ENCODE measurements around the gene TYW3. TPM values are rescaled to one million over a fixed set of nuclear protein-coding genes. Genes with fewer than 3 reads are reported as not detected.

TYW3 gene
- total and polyA plus RNA-seq, 4 donors: 6.2 to 13.1 (median 8.3) TPM

DNA sequence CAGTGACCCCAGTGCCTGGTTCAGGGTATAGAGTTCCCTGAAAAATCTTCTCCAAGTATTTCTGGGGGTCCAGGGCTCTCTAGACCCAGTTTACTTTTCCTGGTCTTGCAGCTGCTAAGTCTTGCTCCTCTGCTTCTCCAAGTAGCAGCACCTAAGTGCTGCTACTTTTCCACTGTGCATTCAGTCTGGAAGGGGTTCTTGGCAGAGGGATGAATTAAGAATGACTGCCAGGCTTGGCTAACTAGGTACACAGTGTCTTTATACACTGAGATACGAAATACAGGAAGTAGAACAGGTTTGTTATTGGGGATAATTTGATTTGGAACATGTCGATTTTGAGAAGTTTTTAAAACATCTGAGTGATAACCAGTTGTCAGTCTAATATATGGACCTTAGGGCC lies 35.1 kb upstream of the TYW3 start:
- Histone ChIP-seq H3K27ac (ENCODE audit: low read depth in 1 of 2, low read length in 2 of 2) (no peak overlapping the region), H3K27me3 (ENCODE audit: control insufficient read depth in 4 of 4, insufficient read depth in 4 of 4, low read length in 3 of 4) (no peaks in the 10 kb centered on the region), H3K4me1 (ENCODE audit: control insufficient read depth in 4 of 4, insufficient read depth in 4 of 4, low read length in 3 of 4) (peaks cover 0 to 2% (median under 1%) of the 10 kb centered on the region in 4 donors), H3K9ac (ENCODE audit: low read depth in 1 of 2, low read length in 2 of 2) (no peak overlapping the region), H3K9me3 (ENCODE audit: control insufficient read depth in 4 of 4, low read length in 3 of 4) (no peaks in the 10 kb centered on the region), H3K4me3 (ENCODE audit: low read depth in 1 of 3, low read length in 3 of 3) (no peak overlapping the region), H3K36me3 (ENCODE audit: control insufficient read depth in 4 of 4, insufficient read depth in 3 of 4, low read depth in 1 of 4, low read length in 3 of 4) (peaks cover 2 to 12% (median 7%) of the 10 kb centered on the region in 4 donors)
- DNase-seq (ENCODE audit: low spot score): no peak
- WGBS: 59% methylated on average over 2 of the region's 2 CpGs
- no peak for TF ChIP-seq JUND (IDR thresholded peaks at IDR 0.05)
- no peak for TF ChIP-seq YY1 (IDR thresholded peaks at IDR 0.05)
- no peak for TF ChIP-seq HNF4G (IDR thresholded peaks at IDR 0.05)
- no peak for TF ChIP-seq SP1 (IDR thresholded peaks at IDR 0.05)
- no peak for TF ChIP-seq HNF4A (conservative IDR thresholded peaks at IDR 0.05)
- TF ChIP-seq, protein P1, sequence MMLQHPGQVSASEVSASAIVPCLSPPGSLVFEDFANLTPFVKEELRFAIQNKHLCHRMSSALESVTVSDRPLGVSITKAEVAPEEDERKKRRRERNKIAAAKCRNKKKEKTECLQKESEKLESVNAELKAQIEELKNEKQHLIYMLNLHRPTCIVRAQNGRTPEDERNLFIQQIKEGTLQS (IDR thresholded peaks at IDR 0.05): no peak
- no peak for TF ChIP-seq RXRA (IDR thresholded peaks at IDR 0.05)
- no peak for TF ChIP-seq FOXA2 (IDR thresholded peaks at IDR 0.05)
- no peak for TF ChIP-seq RAD21 (IDR thresholded peaks at IDR 0.05)
- no peak for TF ChIP-seq TAF1 (conservative IDR thresholded peaks at IDR 0.05)
- no peak for TF ChIP-seq NR2F2 (IDR thresholded peaks at IDR 0.05)
- TF ChIP-seq, protein P2, sequence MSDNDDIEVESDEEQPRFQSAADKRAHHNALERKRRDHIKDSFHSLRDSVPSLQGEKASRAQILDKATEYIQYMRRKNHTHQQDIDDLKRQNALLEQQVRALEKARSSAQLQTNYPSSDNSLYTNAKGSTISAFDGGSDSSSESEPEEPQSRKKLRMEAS (IDR thresholded peaks at IDR 0.05): no peak
- TF ChIP-seq, protein P3, sequence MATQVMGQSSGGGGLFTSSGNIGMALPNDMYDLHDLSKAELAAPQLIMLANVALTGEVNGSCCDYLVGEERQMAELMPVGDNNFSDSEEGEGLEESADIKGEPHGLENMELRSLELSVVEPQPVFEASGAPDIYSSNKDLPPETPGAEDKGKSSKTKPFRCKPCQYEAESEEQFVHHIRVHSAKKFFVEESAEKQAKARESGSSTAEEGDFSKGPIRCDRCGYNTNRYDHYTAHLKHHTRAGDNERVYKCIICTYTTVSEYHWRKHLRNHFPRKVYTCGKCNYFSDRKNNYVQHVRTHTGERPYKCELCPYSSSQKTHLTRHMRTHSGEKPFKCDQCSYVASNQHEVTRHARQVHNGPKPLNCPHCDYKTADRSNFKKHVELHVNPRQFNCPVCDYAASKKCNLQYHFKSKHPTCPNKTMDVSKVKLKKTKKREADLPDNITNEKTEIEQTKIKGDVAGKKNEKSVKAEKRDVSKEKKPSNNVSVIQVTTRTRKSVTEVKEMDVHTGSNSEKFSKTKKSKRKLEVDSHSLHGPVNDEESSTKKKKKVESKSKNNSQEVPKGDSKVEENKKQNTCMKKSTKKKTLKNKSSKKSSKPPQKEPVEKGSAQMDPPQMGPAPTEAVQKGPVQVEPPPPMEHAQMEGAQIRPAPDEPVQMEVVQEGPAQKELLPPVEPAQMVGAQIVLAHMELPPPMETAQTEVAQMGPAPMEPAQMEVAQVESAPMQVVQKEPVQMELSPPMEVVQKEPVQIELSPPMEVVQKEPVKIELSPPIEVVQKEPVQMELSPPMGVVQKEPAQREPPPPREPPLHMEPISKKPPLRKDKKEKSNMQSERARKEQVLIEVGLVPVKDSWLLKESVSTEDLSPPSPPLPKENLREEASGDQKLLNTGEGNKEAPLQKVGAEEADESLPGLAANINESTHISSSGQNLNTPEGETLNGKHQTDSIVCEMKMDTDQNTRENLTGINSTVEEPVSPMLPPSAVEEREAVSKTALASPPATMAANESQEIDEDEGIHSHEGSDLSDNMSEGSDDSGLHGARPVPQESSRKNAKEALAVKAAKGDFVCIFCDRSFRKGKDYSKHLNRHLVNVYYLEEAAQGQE (IDR thresholded peaks at IDR 0.05): no peak
- TF ChIP-seq FOXA1 (IDR thresholded peaks at IDR 0.05): no peak
- TF ChIP-seq EGR1 (IDR thresholded peaks at IDR 0.05; ENCODE audit: low read depth in 2 of 2): no peak
- TF ChIP-seq GABPA (IDR thresholded peaks at IDR 0.05 in 1 of 2, conservative IDR thresholded peaks at IDR 0.05 in 1 of 2): no peak
- TF ChIP-seq, protein P4, sequence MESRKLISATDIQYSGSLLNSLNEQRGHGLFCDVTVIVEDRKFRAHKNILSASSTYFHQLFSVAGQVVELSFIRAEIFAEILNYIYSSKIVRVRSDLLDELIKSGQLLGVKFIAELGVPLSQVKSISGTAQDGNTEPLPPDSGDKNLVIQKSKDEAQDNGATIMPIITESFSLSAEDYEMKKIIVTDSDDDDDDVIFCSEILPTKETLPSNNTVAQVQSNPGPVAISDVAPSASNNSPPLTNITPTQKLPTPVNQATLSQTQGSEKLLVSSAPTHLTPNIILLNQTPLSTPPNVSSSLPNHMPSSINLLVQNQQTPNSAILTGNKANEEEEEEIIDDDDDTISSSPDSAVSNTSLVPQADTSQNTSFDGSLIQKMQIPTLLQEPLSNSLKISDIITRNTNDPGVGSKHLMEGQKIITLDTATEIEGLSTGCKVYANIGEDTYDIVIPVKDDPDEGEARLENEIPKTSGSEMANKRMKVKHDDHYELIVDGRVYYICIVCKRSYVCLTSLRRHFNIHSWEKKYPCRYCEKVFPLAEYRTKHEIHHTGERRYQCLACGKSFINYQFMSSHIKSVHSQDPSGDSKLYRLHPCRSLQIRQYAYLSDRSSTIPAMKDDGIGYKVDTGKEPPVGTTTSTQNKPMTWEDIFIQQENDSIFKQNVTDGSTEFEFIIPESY (IDR thresholded peaks at IDR 0.05): no peak
- TF ChIP-seq, protein P5, sequence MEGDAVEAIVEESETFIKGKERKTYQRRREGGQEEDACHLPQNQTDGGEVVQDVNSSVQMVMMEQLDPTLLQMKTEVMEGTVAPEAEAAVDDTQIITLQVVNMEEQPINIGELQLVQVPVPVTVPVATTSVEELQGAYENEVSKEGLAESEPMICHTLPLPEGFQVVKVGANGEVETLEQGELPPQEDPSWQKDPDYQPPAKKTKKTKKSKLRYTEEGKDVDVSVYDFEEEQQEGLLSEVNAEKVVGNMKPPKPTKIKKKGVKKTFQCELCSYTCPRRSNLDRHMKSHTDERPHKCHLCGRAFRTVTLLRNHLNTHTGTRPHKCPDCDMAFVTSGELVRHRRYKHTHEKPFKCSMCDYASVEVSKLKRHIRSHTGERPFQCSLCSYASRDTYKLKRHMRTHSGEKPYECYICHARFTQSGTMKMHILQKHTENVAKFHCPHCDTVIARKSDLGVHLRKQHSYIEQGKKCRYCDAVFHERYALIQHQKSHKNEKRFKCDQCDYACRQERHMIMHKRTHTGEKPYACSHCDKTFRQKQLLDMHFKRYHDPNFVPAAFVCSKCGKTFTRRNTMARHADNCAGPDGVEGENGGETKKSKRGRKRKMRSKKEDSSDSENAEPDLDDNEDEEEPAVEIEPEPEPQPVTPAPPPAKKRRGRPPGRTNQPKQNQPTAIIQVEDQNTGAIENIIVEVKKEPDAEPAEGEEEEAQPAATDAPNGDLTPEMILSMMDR (IDR thresholded peaks at IDR 0.05; ENCODE audit: low read depth, low read length, missing input control): no peak

Measured in liver (tissue), 9 donors.